ENCODE data around the gene OTOP3.

- TF ChIP-seq CTCF (IDR thresholded peaks at IDR 0.05) (no peak), POLR2A (IDR thresholded peaks at IDR 0.05) (no peak)
Measured at GRCh38 chr17:74995847-74996246, 60.1 kb downstream of the OTOP3 start.
